ENCODE results near the gene GNG7. TPM values are rescaled to one million over a fixed set of nuclear protein-coding genes. Genes with fewer than 3 reads are reported as not detected.

Gene GNG7
- total and polyA plus RNA-seq, 2 experiments from 2014 or later = 0.11 to 0.13 TPM

DNA sequence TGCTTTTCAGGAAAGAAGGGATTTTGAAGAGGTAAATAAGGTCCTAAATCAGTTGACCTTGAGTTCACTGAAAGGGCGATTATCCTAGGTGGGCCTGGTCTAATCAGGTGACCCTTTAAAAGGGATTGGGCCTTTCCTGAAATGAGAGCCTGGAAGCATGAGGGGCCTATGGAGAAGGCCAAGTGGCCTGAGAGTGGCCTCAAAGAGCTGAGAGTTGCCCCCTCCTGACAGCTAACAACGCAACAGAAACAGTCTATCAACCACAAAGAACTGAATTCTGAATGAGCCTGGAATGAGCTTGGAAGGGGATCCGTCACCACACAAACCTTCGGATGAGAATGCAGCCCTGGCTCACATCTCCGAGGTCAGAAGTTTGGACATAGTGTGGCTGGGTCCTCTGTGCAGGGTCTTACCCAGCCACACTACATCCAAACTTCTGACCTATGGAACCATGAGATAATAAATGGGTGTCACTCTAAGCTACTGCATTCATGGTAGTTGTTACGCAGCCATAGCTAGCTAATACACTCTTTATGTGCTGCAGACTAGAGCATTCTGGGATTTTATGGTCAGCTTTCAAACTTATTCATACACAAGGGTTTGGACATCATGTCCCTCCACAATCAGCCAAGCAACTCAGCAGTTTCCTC is 72.0 kb downstream of the GNG7 start:
- DNase-seq = no peak
- in situ Hi-C loops (cut with MboI) = no loop called here
- Histone ChIP-seq H4K20me1 (ENCODE audit: insufficient read depth) (no peaks in the 10 kb centered on the region), H3K4me3 (no peak overlapping the region), H3K27ac (no peak overlapping the region), H3K9ac (no peak overlapping the region), H3K9me3 (ENCODE audit: low read depth) (no peaks in the 10 kb centered on the region), H3F3A (ENCODE audit: insufficient read depth) (peaks cover 8% of the 10 kb centered on the region), H3K4me2 (ENCODE audit: unreplicated experiment) (no peak overlapping the region), H3K4me1 (ENCODE audit: insufficient read depth) (peaks cover 10% of the 10 kb centered on the region), H3K9me2 (ENCODE audit: insufficient read depth) (no peaks in the 10 kb centered on the region), H2AFZ (no peak overlapping the region), H3K79me2 (ENCODE audit: insufficient read depth) (no peaks in the 10 kb centered on the region), H3K27me3 (replicated peaks; ENCODE audit: insufficient read depth) (no peaks in the 10 kb centered on the region), H3K36me3 (ENCODE audit: low read depth) (no peaks in the 10 kb centered on the region)
- TF ChIP-seq EZH2 (IDR thresholded peaks at IDR 0.05; ENCODE audit: insufficient read depth, poor library complexity, severe bottlenecking) (no peak), EZH2phosphoT487 (IDR thresholded peaks at IDR 0.05; ENCODE audit: insufficient read depth, low read depth) (no peak)
- 94% methylated on average over 6 of the region's 6 CpGs for WGBS, 2 experiments (ENCODE audit: low coverage in 1 of 2, low lambda C conversion rate in 2 of 2, missing lambda C conversion rate in 2 of 2)

DNA sequence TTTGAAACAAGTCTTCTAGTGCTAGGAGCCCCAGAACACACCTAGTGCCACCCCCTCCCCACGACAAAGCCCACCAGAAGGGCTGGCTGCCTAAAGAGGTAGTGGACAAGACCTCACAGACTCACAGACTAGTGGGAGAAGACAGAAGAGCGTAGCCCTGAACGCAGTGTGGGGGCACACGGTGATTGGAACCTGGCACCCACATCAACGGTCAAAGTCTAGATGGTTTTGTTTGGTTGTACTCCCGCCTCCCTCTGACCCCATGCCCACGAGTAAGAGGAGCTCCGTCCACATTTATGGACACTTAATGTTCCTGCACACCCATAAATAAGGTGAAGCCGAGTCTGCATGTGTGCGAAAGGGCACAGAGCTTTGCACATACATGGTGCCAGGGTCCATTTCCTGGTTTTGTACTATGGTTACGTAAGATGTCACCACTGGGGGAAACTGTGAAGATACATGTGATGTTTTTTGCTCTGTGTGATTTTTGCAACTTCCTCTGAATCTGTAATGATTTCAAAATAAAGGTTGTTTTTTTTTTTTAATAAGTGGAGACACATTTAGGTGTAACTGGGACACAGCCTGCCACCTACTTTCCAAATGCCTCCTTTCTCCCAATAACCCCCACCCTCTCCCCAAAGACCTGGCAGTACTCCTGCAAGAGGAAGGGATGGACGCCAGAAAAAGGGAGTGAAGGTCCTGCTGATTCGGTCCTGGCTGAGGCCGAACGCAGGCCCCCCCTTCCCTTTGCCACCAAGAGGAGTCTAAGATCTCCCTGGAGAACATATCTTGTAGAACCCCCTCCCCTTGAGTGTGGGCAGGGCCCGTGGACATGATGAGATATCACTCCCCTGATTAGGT is 72.8 kb downstream of the GNG7 start:
- H3K9me3 ChIP-seq (ENCODE audit: low read depth) = no peaks in the 10 kb centered on the region
- WGBS, 2 experiments (ENCODE audit: low coverage in 1 of 2, low lambda C conversion rate in 2 of 2, missing lambda C conversion rate in 2 of 2) = 91 to 93% methylated on average over 16 of the region's 16 CpGs
- peaks cover 10% of the 10 kb centered on the region for H3K4me1 ChIP-seq (ENCODE audit: insufficient read depth)
- H3K9ac ChIP-seq = no peak overlapping the region
- H3K36me3 ChIP-seq (ENCODE audit: low read depth) = no peaks in the 10 kb centered on the region
- in situ Hi-C loops (cut with MboI) = no loop called here
- no peaks in the 10 kb centered on the region for H4K20me1 ChIP-seq (ENCODE audit: insufficient read depth)
- DNase-seq = no peak
- H3K27ac ChIP-seq = no peak overlapping the region
- no peak overlapping the region for H3K4me3 ChIP-seq
- H2AFZ ChIP-seq = no peak overlapping the region
- H3F3A ChIP-seq (ENCODE audit: insufficient read depth) = peaks cover 8% of the 10 kb centered on the region
- H3K79me2 ChIP-seq (ENCODE audit: insufficient read depth) = no peaks in the 10 kb centered on the region
- H3K27me3 ChIP-seq (replicated peaks; ENCODE audit: insufficient read depth) = no peaks in the 10 kb centered on the region
- TF ChIP-seq EZH2phosphoT487 (IDR thresholded peaks at IDR 0.05; ENCODE audit: insufficient read depth, low read depth) (no peak), EZH2 (IDR thresholded peaks at IDR 0.05; ENCODE audit: insufficient read depth, poor library complexity, severe bottlenecking) (no peak)
- H3K9me2 ChIP-seq (ENCODE audit: insufficient read depth) = no peaks in the 10 kb centered on the region
- H3K4me2 ChIP-seq (ENCODE audit: unreplicated experiment) = no peak overlapping the region

DNA sequence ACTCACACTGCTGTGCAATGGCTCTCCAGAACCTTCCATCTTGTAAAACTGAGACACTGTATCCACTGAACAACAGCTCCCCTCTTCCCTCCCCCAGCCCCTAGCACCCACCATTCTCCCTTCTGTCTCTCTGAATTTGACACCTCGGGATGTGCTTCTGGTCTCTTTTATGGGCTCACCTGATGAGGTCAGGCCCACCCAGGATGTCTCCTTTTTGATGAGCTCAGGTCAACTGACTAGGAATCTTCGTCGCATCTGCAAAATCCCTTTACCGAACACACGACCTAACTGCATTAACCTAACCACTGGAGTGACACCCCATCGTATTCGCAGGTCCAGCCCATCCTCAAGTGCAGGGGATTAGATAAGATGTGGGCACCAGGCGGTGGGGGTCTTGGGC is 73.9 kb downstream of the GNG7 start:
- TF ChIP-seq EZH2phosphoT487 (IDR thresholded peaks at IDR 0.05; ENCODE audit: insufficient read depth, low read depth) (no peak), EZH2 (IDR thresholded peaks at IDR 0.05; ENCODE audit: insufficient read depth, poor library complexity, severe bottlenecking) (no peak)
- no peaks in the 10 kb centered on the region for H3K9me3 ChIP-seq (ENCODE audit: low read depth)
- WGBS, 2 experiments (ENCODE audit: low coverage in 1 of 2, low lambda C conversion rate in 2 of 2, missing lambda C conversion rate in 2 of 2) = 89 to 91% methylated on average over 8 of the region's 8 CpGs
- no peak overlapping the region for H3K4me3 ChIP-seq
- no peaks in the 10 kb centered on the region for H3K79me2 ChIP-seq (ENCODE audit: insufficient read depth)
- no peak overlapping the region for H3K27ac ChIP-seq
- no peaks in the 10 kb centered on the region for H4K20me1 ChIP-seq (ENCODE audit: insufficient read depth)
- no peak overlapping the region for H3K9ac ChIP-seq
- H3K4me1 ChIP-seq (ENCODE audit: insufficient read depth) = peaks cover 10% of the 10 kb centered on the region
- no peaks in the 10 kb centered on the region for H3K9me2 ChIP-seq (ENCODE audit: insufficient read depth)
- in situ Hi-C loops (cut with MboI) = no loop called here
- no peak for DNase-seq
- no peaks in the 10 kb centered on the region for H3K36me3 ChIP-seq (ENCODE audit: low read depth)
- no peaks in the 10 kb centered on the region for H3K27me3 ChIP-seq (replicated peaks; ENCODE audit: insufficient read depth)
- H2AFZ ChIP-seq = no peak overlapping the region
- H3F3A ChIP-seq (ENCODE audit: insufficient read depth) = peaks cover 8% of the 10 kb centered on the region
- H3K4me2 ChIP-seq (ENCODE audit: unreplicated experiment) = no peak overlapping the region

DNA sequence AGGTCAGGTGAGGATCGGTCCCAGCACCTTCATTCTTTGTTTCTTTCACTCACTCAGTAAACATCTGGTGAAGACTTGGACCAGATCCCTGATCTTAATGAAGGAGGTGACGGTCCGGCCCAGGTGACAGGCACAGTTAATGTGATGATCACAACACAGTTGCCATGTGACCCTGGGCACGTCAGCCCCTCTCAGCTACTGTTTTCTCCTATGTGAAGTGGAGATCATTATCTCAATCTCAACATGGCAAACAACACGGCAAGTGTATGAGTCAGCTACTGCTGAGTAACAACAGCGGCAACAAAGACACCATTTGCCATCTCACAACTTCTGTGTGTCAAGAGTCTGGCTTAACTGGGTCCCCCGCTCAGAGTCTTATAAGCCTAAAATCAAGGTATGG is 74.6 kb downstream of the GNG7 start:
- no peaks in the 10 kb centered on the region for H3K9me2 ChIP-seq (ENCODE audit: insufficient read depth)
- peaks cover 10% of the 10 kb centered on the region for H3K4me1 ChIP-seq (ENCODE audit: insufficient read depth)
- H3K9ac ChIP-seq = no peak overlapping the region
- H4K20me1 ChIP-seq (ENCODE audit: insufficient read depth) = no peaks in the 10 kb centered on the region
- H3K79me2 ChIP-seq (ENCODE audit: insufficient read depth) = no peaks in the 10 kb centered on the region
- H3K9me3 ChIP-seq (ENCODE audit: low read depth) = no peaks in the 10 kb centered on the region
- TF ChIP-seq EZH2 (IDR thresholded peaks at IDR 0.05; ENCODE audit: insufficient read depth, poor library complexity, severe bottlenecking) = no peak
- TF ChIP-seq EZH2phosphoT487 (IDR thresholded peaks at IDR 0.05; ENCODE audit: insufficient read depth, low read depth) = no peak
- H3K4me3 ChIP-seq = no peak overlapping the region
- in situ Hi-C loops (cut with MboI) = no loop called here
- DNase-seq = peak; percentile 56
- no peaks in the 10 kb centered on the region for H3K27me3 ChIP-seq (replicated peaks; ENCODE audit: insufficient read depth)
- H3K36me3 ChIP-seq (ENCODE audit: low read depth) = no peaks in the 10 kb centered on the region
- H2AFZ ChIP-seq = no peak overlapping the region
- H3K4me2 ChIP-seq (ENCODE audit: unreplicated experiment) = no peak overlapping the region
- peak overlapping the region; percentile 87 for H3K27ac ChIP-seq
- WGBS, 2 experiments (ENCODE audit: low coverage in 1 of 2, low lambda C conversion rate in 2 of 2, missing lambda C conversion rate in 2 of 2) = 40 to 42% methylated on average over 7 of the region's 7 CpGs
- peaks cover 8% of the 10 kb centered on the region for H3F3A ChIP-seq (ENCODE audit: insufficient read depth)
